DLD1 (cell line): ENCODE measurements around the gene ZFP64.
"Not testable (repeated sequence)": the region's sequence is repeated elsewhere in the genome, so short reads cannot be mapped to it uniquely, and the experiment has no call there.

Experiments
- in situ Hi-C: cut with HindIII; loops from 2 replicates; pipeline ENCODE4 v1.10.0; 2017; ENCODE audit warnings: low sequenced_read_pairs

The ZFP64 gene

GRCh38 chr20:52191132-52191915 lies at the start of gene ZFP64:
ZFP64 (minus strand) TSS chr20:52191779; CDS start chr20:52191636, 143 bp downstream.
- in situ Hi-C loops: no loop called here

DNA sequence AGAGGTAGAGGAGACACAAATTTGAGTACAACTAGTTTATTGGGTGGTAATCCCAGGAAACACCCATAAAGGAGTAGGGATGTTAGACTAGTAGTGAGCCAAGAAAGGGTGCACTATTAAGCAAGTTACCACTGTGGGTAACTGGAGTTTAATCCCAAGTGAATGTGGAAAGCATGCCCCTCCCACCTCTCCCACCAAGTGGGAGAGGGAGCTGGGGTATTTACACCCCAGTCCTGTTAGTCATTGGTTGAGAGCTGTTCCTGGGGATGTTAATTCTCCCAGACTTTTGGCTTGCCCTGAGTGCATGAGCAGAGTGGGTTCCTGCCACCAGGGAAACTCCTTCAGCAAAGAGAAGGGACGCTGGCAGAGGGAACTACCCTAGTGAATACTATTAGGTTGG lies 49.2 kb upstream of the ZFP64 start:
- in situ Hi-C loops: no loop called here

GRCh38 chr20:52239102-52239501 lies 47.5 kb upstream of the ZFP64 start:
- in situ Hi-C loops: no loop called here

- in situ Hi-C loops: no loop called here
Measured at GRCh38 chr20:52236292-52236691, 44.7 kb upstream of the ZFP64 start.

DNA sequence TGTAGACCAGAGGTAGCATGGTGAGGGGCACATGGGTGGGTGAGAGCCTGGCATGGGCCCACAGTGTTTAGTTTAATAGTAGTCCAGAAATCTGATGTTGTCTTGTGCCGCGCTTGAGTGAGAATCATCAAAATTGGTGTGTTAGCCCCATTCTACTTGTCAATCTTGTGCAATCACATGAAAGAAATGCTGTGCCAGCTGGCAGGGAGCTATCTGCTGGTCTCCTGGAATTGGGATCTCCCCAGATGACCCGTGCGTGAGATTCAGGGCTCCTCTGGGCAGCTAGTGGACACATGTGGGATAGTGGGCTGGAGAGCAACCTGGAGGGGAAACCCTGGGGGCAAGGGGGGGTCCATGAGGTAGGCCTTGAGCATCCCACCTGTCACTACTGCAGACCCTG lies 43.5 kb upstream of the ZFP64 start:
- in situ Hi-C loops: no loop called here

- in situ Hi-C loops: no loop called here
Measured at GRCh38 chr20:52234302-52235045, 42.9 kb upstream of the ZFP64 start.

GRCh38 chr20:52231230-52231746 lies 39.7 kb upstream of the ZFP64 start:
- in situ Hi-C loops: no loop called here

DNA sequence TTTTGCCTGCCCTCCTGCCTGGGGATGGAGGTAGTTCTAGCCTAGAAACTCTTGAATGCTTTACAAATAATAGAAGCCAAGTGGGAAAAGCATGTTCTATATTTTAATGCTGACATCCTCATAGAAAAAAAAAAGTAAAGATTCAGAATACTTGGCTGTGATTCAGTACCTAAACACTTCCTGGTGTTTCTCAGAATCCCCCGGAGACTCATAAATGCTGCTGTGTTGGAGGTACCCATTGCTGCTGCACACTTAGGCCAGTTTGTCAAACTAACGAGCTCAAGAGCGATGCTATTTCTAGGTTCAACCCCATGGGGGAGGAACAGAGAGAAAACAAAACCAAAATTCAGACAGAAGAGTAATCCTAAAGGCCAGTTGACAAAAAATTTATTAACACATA lies 38.8 kb upstream of the ZFP64 start:
- in situ Hi-C loops: no loop called here

DNA sequence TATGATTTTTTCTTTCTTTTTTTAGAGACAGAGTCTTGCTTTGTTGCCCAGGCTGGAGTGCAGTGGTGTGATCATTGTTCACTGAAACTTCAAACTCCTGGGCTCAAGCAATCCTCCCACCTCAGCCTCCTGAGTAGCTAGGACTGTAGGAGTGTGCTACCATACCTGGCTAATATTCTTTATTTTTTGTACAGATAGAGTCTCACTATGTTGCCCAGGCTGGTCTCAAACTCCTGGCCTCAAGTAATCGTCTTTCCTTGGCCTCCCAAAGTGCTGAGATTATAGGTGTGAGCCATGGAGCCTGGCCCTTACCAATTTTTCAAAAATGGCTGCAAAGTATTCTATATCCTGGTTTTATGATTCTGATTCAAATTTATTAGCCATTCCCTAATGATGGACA lies 37.8 kb upstream of the ZFP64 start:
- in situ Hi-C loops: not testable (repeated sequence)

DNA sequence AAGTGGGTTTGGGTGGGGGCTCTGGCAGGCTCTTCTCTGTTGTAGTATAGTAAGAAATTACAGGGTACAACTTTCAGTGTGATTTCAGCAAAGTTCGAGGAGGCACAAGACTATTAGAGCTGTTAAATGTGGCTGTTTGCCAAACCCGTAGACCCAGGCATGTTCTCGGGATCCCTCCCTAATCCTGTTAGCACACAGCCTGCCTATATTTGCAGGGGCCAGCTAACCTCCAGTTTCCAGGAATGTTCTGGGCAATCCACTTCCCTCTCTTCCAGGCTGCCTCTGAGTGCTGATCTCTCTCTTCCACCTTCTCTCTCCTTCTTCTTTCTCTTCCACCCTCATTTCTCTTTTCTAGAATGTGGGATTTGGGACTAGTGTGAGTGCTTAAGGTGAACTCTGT lies 34.8 kb upstream of the ZFP64 start:
- in situ Hi-C loops: no loop called here

GRCh38 chr20:52224920-52225319 lies 33.3 kb upstream of the ZFP64 start:
- in situ Hi-C loops: no loop called here

- in situ Hi-C loops: not testable (repeated sequence)
Measured at GRCh38 chr20:52221362-52221761, 29.8 kb upstream of the ZFP64 start.

- in situ Hi-C loops: not testable (repeated sequence)
Measured at GRCh38 chr20:52220891-52221290, 29.3 kb upstream of the ZFP64 start.

GRCh38 chr20:52219441-52219840 lies 27.9 kb upstream of the ZFP64 start:
- in situ Hi-C loops: no loop called here

DNA sequence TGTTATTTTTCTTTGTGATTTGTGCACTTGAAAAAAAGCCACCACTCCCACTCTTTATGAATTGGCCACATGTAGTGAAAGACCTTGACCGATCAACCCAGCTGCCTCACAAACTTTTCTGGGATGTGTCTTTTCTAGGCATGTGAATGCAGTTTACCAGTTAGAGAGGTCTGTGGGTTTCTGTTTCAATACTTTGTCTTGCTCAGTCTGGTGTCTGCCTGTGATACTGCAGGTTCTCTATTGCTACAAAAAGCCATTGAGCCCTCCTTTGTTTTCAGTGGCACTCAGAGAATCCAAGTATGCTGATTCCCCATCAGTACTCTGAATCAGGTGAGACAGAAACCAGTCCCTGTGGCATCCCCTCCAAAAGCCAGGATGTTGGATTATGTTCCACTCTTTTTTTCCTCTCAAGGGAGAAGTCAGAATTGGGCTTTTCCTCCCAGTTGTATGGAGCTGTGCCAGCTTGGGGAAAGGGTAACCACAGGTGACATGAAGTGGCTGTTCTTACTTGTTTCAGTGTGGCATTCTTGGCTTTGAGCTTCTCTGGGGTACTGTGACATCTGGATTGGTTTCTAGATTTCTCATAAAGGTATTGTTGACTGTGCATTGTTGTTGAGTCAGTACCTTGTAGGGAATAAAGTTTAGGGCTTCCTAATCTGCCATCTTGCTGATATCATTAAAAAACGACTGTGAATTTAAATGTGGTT lies 26.3 kb upstream of the ZFP64 start:
- in situ Hi-C loops: no loop called here

- in situ Hi-C loops: no loop called here
Measured at GRCh38 chr20:52213995-52214394, 22.4 kb upstream of the ZFP64 start.

GRCh38 chr20:52212943-52213342 lies 21.4 kb upstream of the ZFP64 start:
- in situ Hi-C loops: no loop called here

DNA sequence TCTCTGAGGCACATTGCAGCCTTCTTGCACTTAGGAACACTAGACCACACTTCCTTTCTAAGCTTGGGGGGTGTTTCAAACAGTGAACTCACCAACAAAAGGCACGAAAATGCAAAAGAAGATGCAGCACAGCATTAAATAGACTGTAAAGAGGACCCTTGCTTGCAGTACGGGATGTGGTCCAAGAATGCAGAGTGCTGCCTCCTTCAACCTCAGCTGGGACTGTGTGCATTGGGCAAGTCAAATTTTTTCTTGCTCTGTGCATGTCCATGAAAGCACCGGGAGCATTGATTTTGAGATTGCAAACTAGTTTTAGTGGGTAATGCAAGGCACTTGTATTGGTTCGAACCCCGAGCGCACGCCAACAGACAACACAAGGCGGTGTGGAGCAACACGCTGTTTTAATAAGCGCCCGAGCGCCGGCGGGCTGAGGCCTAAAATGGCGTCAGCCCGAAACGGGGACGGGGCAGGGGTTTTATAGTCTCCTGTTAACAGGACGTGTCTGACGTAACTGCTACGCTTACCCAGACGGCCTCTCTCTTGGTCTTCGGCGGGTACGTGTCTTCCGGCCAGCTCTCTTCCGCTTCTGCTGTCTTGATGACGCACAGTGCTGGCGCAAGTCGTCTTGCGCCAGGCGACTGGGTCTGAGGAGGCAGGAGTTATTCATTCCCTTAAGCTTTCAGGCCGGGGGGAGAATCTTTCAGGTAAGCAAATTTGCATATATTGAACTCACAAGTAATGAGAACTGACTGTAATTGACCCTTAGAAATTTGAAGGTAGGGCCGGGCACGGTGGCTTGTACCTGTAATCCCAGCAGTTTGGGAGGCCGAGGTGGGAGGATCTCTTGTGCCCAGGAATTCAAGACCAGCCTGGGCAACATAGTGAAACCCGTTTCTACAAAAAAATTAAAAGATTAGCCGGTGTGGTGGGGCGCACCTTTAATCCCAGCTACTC lies 18.7 kb upstream of the ZFP64 start:
- in situ Hi-C loops: no loop called here

DNA sequence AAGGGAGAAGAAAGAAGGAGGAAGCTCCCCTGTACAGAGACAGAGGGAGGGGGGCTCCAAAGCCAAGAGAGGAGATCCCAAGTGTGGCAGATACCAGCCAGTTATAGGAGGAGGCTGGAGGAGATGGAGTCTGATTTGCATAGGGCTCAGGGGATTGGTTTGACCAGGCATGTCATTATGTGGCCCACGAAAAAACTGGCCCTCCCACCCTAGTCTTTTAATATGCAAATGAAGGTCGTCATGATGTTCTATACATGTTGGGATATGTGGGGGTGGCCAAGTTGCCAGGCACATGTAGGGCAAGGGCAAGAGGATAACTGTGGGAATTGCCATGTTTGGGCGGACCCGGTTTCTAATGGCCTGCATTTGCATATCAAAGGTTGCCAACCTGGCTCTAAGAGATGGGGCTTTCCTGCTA lies 17.6 kb upstream of the ZFP64 start:
- in situ Hi-C loops: no loop called here
